Raji (cell line): ENCODE measurements around the gene BOD1L1.

Experiments used
- POLR2A ChIP-seq: IDR thresholded peaks from 2 replicates; pipeline ENCODE4 v1.6.1; 2011; ENCODE audit warnings: low read depth, low read length, control low read depth; ENCODE audit not compliant: insufficient read depth

The BOD1L1 gene

DNA sequence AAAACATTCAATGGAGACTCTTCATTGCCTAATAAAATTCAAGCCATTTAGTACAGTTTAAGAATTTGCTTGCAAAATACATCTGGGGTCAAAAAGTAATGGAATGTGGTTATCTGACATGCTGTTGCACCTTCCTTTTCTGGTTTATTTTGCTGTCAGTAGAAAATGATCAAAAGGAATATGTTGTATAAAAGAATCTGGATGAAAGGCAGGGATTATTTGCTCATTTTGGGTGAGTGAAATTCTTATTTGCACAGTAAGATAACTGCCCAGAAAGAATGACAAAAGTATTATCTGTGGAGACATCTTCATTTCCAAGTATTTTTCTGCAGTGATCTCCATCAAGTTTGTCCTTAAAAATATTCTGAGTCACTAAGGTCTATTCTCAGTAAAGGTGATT is 30.4 kb downstream of the BOD1L1 start:
- TF ChIP-seq POLR2A: no peak

DNA sequence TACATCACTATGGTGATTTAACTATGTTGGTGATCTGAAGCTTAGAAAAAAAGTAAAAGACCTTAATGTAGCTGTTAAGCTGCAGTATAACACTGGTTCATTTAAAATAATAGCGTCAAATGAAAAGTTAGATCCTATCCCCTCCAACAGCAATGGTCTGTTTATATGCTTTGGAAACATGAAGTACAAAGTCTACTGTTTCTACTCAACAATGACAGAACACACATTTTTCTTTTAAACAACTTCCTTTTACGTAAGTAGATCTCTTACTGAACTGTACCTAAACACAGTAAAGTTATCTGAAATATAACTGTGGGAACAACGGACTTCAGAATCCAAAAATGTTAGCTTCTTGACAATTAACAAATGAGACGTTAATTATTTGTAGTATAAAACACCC is 35.3 kb downstream of the BOD1L1 start:
- TF ChIP-seq POLR2A: no peak

DNA sequence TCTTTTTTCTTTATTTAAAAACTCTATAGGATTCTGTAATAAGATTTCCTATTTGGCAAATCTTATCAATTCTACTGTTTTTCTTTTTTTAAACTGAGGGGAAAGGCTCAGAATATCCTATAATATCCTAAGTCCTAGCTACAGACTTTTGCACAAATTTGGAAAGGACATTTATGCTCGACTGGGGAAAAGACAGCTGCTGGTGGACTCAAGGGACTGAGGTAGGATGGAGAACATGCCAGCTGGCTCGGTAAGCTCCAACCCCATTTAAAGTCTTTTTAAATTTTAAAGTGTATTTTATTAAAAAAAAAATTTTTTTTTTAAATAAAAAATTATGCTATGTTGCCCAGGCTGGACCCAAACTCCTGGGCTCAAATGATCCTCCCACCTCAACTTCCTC is 36.8 kb downstream of the BOD1L1 start:
- TF ChIP-seq POLR2A: no peak

DNA sequence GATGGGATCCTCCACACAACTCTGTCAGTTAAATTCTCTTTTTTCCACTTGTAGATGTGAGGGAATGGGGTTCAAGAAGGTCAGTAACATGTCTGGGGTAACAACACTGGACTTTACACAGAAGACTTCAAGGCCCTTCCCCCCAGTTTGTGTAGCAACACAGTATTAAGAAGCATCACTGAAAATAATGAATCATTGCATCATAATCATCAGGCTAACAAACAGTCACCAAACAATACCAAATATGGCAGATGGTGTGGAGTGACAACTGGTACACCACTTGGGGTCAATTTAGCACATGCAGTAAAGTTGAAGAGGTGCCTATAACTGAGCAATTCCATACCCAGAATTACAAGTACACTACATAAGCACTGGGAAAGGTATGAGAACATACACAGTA is 38.6 kb downstream of the BOD1L1 start:
- TF ChIP-seq POLR2A: no peak

DNA sequence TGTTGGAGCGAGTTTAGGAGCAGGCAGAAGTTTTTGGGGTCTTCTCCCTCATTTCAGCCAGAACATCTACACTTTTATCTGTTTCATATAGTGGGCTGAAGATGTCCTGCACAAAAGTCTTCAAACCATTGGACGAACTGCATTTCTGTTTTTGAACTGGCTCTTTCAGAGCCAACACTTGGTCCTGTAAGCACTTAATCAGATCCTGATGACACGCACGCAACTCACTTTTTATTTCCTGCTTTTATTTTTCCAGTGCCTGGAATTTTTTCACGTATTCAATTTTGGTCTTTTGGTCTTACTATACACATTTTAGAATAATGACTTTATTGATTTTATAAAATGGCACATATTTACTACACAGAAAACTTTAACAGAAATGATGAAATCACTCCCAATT is 43.0 kb downstream of the BOD1L1 start:
- no peak for TF ChIP-seq POLR2A

DNA sequence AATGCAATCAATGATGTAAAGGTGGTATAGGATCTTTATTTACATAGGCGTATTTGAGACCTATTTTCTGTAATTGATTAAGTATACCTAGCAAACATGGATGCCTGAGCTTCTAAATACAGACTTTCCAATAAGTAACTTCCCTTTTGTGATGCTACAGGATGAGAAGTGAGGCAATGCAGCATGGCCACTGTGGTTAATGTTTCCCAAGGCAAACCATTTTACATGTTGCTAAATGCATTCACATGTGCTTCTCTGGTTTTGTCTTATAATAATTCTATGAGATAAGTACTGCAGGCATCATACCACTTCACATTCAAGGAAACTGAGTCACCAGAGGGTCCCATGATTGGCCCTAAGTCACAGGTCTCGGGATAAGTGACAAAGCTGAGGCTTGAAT is 47.5 kb downstream of the BOD1L1 start:
- no peak for TF ChIP-seq POLR2A

- no peak for TF ChIP-seq POLR2A
Observed at GRCh38 chr4:13577660-13578059, 49.9 kb downstream of the BOD1L1 start.

GRCh38 chr4:13570916-13571315 is 56.6 kb downstream of the BOD1L1 start:
- no peak for TF ChIP-seq POLR2A

GRCh38 chr4:13567125-13567524 is 60.4 kb downstream of the BOD1L1 start:
- no peak for TF ChIP-seq POLR2A

DNA sequence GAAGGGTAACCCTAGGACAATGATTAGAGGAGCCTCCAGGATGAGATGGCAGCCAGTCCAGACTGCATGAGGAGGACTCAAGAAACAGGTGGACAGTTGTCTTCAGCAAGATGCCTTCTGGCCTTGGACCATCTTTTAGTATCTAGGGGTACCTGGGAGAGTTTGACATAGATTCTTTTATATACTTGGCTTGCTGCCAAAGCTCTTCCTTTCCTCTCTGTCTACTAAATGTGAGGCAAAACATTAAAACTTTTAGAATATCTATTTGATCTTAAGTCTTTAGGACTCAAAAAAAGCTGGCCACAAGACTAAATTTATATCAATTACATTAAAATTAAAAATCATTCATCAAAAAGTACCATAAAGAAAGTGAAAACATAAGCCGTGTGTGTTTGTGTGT is 64.6 kb downstream of the BOD1L1 start:
- no peak for TF ChIP-seq POLR2A

DNA sequence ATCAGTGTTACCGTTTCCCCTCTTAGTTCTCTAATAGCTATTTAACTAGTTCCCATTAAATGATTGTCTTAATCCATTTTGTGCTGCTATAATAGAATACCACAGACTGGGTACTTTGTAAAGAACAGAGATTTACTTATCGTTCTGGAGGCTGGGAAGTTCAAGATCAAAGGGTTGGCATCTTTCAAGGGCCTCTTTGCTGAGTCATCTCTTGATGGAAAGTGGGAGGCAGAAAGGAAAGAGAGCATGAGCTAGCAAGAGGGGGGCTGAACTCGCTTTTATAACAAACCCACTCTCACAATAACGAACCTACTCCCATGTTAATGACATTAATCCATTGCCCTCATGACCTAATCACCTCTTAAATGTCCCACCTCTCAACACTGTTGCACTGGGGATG is 65.9 kb downstream of the BOD1L1 start:
- TF ChIP-seq POLR2A: no peak

GRCh38 chr4:13559413-13559812 is 68.1 kb downstream of the BOD1L1 start:
- no peak for TF ChIP-seq POLR2A

GRCh38 chr4:13558881-13559280 is 68.6 kb downstream of the BOD1L1 start:
- no peak for TF ChIP-seq POLR2A

- TF ChIP-seq POLR2A: no peak
Observed at GRCh38 chr4:13555325-13555724, 72.2 kb downstream of the BOD1L1 start.

- no peak for TF ChIP-seq POLR2A
Observed at GRCh38 chr4:13553081-13553480, 74.4 kb downstream of the BOD1L1 start.

DNA sequence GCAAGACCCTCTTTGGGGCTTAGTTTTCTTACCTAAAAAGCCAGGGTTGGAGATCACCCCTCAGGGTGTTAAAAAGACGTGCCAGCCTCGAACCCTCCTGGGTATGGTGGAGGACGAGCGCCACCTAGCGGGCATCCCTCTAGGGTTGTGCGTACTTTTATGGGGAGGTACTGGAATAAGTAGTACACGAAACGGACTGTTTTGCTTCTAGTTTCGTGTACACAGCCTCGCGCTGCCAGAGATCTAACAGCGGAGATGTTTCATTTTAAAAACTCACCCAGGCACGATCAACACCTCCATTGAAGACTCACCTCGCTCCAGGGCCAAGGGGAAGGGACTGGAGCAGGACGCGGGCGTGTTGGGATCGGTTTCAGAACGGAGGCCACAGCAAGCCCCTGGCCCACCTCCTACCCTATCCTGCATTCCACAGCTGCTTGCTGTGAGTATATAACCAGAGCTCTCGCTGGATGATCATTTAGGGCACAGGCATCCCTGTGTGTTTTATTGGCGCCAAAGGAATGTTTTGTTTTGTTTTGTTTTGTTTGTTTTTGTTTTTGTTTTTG is 78.5 kb downstream of the BOD1L1 start:
- TF ChIP-seq POLR2A: no peak

GRCh38 chr4:13548059-13548983 is 79.2 kb downstream of the BOD1L1 start:
- TF ChIP-seq POLR2A: no peak

- TF ChIP-seq POLR2A: no peak
Observed at GRCh38 chr4:13547485-13548041, 80.0 kb downstream of the BOD1L1 start.
